Right lobe of liver (tissue), 6 donors: Measurements from ENCODE around the gene MBP. TPM values are rescaled to one million over a fixed set of nuclear protein-coding genes. Genes with fewer than 3 reads are reported as not detected.

ENCODE experiments used
- ATAC-seq, 4 donors: fragments of 200-7000 bp; cut with Tn5 transposase; one replicate each; pipeline ENCODE4 v1.9.1; 2020; ENCODE audit warnings: mild to moderate bottlenecking in 4 of 4, moderate library complexity in 4 of 4
- DNase-seq, 3 donors: peaks; one replicate each; pipeline ENCODE4 v3.0.0-alpha.2; 2020
- H3K27ac ChIP-seq, 3 donors: fragments of 200-600 bp; one replicate each; pipeline ENCODE4 v1.8.0; 2022
- H3K27me3 ChIP-seq, 2 donors: fragments of 200-600 bp; one replicate each; pipeline ENCODE4 v1.8.0; 2022
- H3K36me3 ChIP-seq, 4 donors: fragments of 200-600 bp; sonication (generic) in 1 of 4; one replicate each; pipeline versions ENCODE4 v1.5.1 to v1.8.0; 2017 to 2022; ENCODE audit warnings: control low read depth in 1 of 4
- H3K4me1 ChIP-seq, 4 donors: fragments of 200-600 bp; sonication (generic) in 1 of 4; one replicate each; pipeline versions ENCODE4 v1.5.1 to v1.8.0; 2017 to 2022; ENCODE audit warnings: control low read depth in 1 of 4
- H3K4me3 ChIP-seq, 3 donors: fragments of 200-600 bp; one replicate each; pipeline ENCODE4 v1.8.0; 2022
- H3K9me3 ChIP-seq, 4 donors: fragments of 200-600 bp; sonication (generic) in 1 of 4; one replicate each; pipeline versions ENCODE4 v1.5.1 to v1.8.0; 2017 to 2022; ENCODE audit warnings: control low read depth in 1 of 4
- CTCF ChIP-seq, 4 donors: fragments of 200-600 bp in 3 of 4; fragments of 450-650 bp in 1 of 4; IDR thresholded peaks; one replicate each; pipeline versions ENCODE4 v1.5.1 to v1.8.0; 2016 to 2022; ENCODE audit warnings: antibody characterized with exemption in 4 of 4, mild to moderate bottlenecking in 2 of 4
- POLR2A ChIP-seq: fragments of 450-650 bp; IDR thresholded peaks from one replicate; pipeline ENCODE4 v1.6.1; 2017; ENCODE audit warnings: antibody characterized with exemption, mild to moderate bottlenecking
- WGBS: methylation state at CpG from one replicate; pipeline ENCODE4 v1.1.6; 2018; ENCODE audit warnings: low coverage, low lambda C conversion rate; ENCODE audit not compliant: insufficient coverage; ENCODE audit errors: missing lambda C conversion rate; 5-methylcytosine and 5-hydroxymethylcytosine counted together
- intact Hi-C, 2 donors: fragments of 100-400 bp; cut with DNase I; formaldehyde crosslinking; loops; one replicate each; pipeline versions ENCODE4 v1.11.2 to v1.14.1; 2022
- total RNA-seq, 6 experiments: library from RNA; depleted of rRNA in 2 of 6; stranded (reverse); fragments of >200 nt in 2 of 6; fragmentation: NEBNext Ultra II Directional in 3 of 6; extraction: Animal tissue kit (Norgen Biotek cat#: 25700) in 3 of 6; gene quantifications; one replicate each; pipeline versions ENCODE4 v1.1.0 to v1.2.4, GENCODE V29; 2016 to 2023
- donor health status: DM: no; HTN: yes; CAD: no.
- donor health status: DM: no; HTN: no; CAD: no.
- donor health status: DM: no; HTN: no; CAD: no.
- donor health status: DM: no; HTN: yes; CAD: no.
- donor health status: DM: no; HTN: yes; CAD: no.

Gene MBP
- total RNA-seq, 6 experiments from 2014 or later: 24.0 to 40.8 (median 27.6) TPM

- 72% methylated on average over 6 of the region's 6 CpGs for WGBS
- intact Hi-C loops: no loop called here
- no peak for TF ChIP-seq CTCF (IDR thresholded peaks at IDR 0.05)
- TF ChIP-seq POLR2A: no peak
- Histone ChIP-seq H3K27ac (no peak overlapping the region), H3K4me1 (no peaks in the 10 kb centered on the region), H3K9me3 (no peaks in the 10 kb centered on the region), H3K4me3 (no peak overlapping the region), H3K27me3 (no peaks in the 10 kb centered on the region), H3K36me3 (no peaks in the 10 kb centered on the region)
- DNase-seq (no peak), ATAC-seq (no peak)
Observed at GRCh38 chr18:77153404-77153803, 20.8 kb upstream of the MBP start.

- no peak overlapping the region for H3K4me3 ChIP-seq
- no peak for TF ChIP-seq POLR2A
- no peak for TF ChIP-seq CTCF (IDR thresholded peaks at IDR 0.05)
- H3K27ac ChIP-seq: no peak overlapping the region
- H3K9me3 ChIP-seq: no peaks in the 10 kb centered on the region
- intact Hi-C loops: no loop called here
- WGBS: 90% methylated on average over 17 of the region's 22 CpGs
- no peaks in the 10 kb centered on the region for H3K36me3 ChIP-seq
- DNase-seq (no peak), ATAC-seq (no peak)
- H3K27me3 ChIP-seq: no peaks in the 10 kb centered on the region
- no peaks in the 10 kb centered on the region for H3K4me1 ChIP-seq
Observed at GRCh38 chr18:77151772-77152520, 19.4 kb upstream of the MBP start.

- intact Hi-C loops: no loop called here
- H3K36me3 ChIP-seq: no peaks in the 10 kb centered on the region
- no peaks in the 10 kb centered on the region for H3K4me1 ChIP-seq
- H3K27ac ChIP-seq: no peak overlapping the region
- H3K9me3 ChIP-seq: no peaks in the 10 kb centered on the region
- 52% methylated on average over 8 of the region's 8 CpGs for WGBS
- H3K4me3 ChIP-seq: no peak overlapping the region
- DNase-seq (no peak), ATAC-seq (no peak)
- no peak for TF ChIP-seq POLR2A
- no peak for TF ChIP-seq CTCF (IDR thresholded peaks at IDR 0.05)
- H3K27me3 ChIP-seq: no peaks in the 10 kb centered on the region
Observed at GRCh38 chr18:77151033-77151771, 18.6 kb upstream of the MBP start.

- ATAC-seq (no peak), DNase-seq (no peak)
- Histone ChIP-seq H3K4me3 (no peak overlapping the region), H3K9me3 (no peaks in the 10 kb centered on the region), H3K27ac (no peak overlapping the region), H3K4me1 (no peaks in the 10 kb centered on the region), H3K36me3 (no peaks in the 10 kb centered on the region), H3K27me3 (no peaks in the 10 kb centered on the region)
- WGBS: 81% methylated on average over 4 of the region's 4 CpGs
- intact Hi-C loops: no loop called here
- TF ChIP-seq POLR2A (no peak), CTCF (IDR thresholded peaks at IDR 0.05) (no peak)
Observed at GRCh38 chr18:77150588-77150987, 18.0 kb upstream of the MBP start.
